DOHH2 (cell line): ENCODE results near the gene SORBS2.
"Not testable (repeated sequence)": the region's sequence is repeated elsewhere in the genome, so short reads cannot be mapped to it uniquely, and the experiment has no call there.

Experiments used
- H3F3A ChIP-seq: fragments of 200-600 bp; sonication (generic), shearing (Covaris generic); 2 replicates; pipeline ENCODE4 v1.6.0; 2016; ENCODE audit warnings: antibody characterized with exemption, mild to moderate bottlenecking; ENCODE audit not compliant: control insufficient read depth, insufficient read depth
- H3K27ac ChIP-seq: fragments of 200-600 bp; sonication (generic); 2 replicates; pipeline ENCODE4 v1.5.1; 2014; ENCODE audit warnings: low read depth, mild to moderate bottlenecking, low read length, moderate library complexity
- H3K27me3 ChIP-seq: fragments of 200-600 bp; sonication (generic); 2 replicates; pipeline ENCODE4 v1.6.1; 2014; ENCODE audit warnings: mild to moderate bottlenecking, low read length, mixed read lengths; ENCODE audit not compliant: control insufficient read depth
- H3K36me3 ChIP-seq: fragments of 200-600 bp; sonication (generic); 2 replicates; pipeline ENCODE4 v1.6.1; 2014; ENCODE audit warnings: mild to moderate bottlenecking, low read length, moderate library complexity, mixed read lengths; ENCODE audit not compliant: control insufficient read depth
- H3K4me1 ChIP-seq: fragments of 200-600 bp; sonication (generic); 2 replicates; pipeline ENCODE4 v1.6.1; 2014; ENCODE audit warnings: mild to moderate bottlenecking, low read length, mixed read lengths; ENCODE audit not compliant: control insufficient read depth
- H3K4me2 ChIP-seq: fragments of 200-600 bp; sonication (generic); 2 replicates; pipeline ENCODE4 v1.6.0; 2014; ENCODE audit warnings: mild to moderate bottlenecking, low read length, moderate library complexity
- H3K4me3 ChIP-seq: fragments of 200-600 bp; sonication (generic); 2 replicates; pipeline ENCODE4 v1.5.1; 2014; ENCODE audit warnings: mild to moderate bottlenecking, low read length, mixed read lengths
- H3K79me2 ChIP-seq: fragments of 200-600 bp; sonication (generic); 2 replicates; pipeline ENCODE4 v1.6.1; 2014; ENCODE audit warnings: mild to moderate bottlenecking, low read length, mixed read lengths; ENCODE audit not compliant: control insufficient read depth
- H3K9me2 ChIP-seq: fragments of 200-600 bp; sonication (generic); replicated peaks from 2 replicates; pipeline ENCODE4 v1.6.1; 2014; ENCODE audit warnings: mild to moderate bottlenecking, low read length, mixed read lengths; ENCODE audit not compliant: control insufficient read depth
- H3K9me3 ChIP-seq: fragments of 200-600 bp; sonication (generic); 2 replicates; pipeline ENCODE4 v1.6.1; 2014; ENCODE audit warnings: antibody characterized with exemption, low read length, mixed read lengths; ENCODE audit not compliant: control insufficient read depth, insufficient read depth
- H4K20me1 ChIP-seq: fragments of 200-600 bp; sonication (generic); 2 replicates; pipeline ENCODE4 v1.6.0; 2014; ENCODE audit warnings: low read depth, mild to moderate bottlenecking, antibody characterized with exemption, low read length, moderate library complexity; ENCODE audit not compliant: control insufficient read depth, insufficient read depth
- CTCF ChIP-seq: fragments of 200-600 bp; sonication (generic); IDR thresholded peaks from one replicate; pipeline ENCODE4 v1.5.1; 2014; ENCODE audit warnings: antibody characterized with exemption, mild to moderate bottlenecking, low read depth, low read length; ENCODE audit not compliant: poor library complexity, severe bottlenecking
- EZH2phosphoT487 ChIP-seq: fragments of 200-600 bp; sonication (generic); IDR thresholded peaks from 2 replicates; pipeline ENCODE4 v1.6.1; 2017; ENCODE audit warnings: borderline replicate concordance, mild to moderate bottlenecking, antibody characterized with exemption, low read length, moderate library complexity, mixed read lengths

SORBS2 gene

GRCh38 chr4:185562531-185562930 lies 249.5 kb downstream of the SORBS2 start:
- no peaks in the 10 kb centered on the region for H3K27me3 ChIP-seq
- TF ChIP-seq EZH2phosphoT487 (no peak), CTCF (no peak)
- no peaks in the 10 kb centered on the region for H3K36me3 ChIP-seq
- H3F3A ChIP-seq: no peaks in the 10 kb centered on the region
- no peaks in the 10 kb centered on the region for H3K79me2 ChIP-seq
- H3K4me2 ChIP-seq: no peak overlapping the region
- H4K20me1 ChIP-seq: no peaks in the 10 kb centered on the region
- no peak overlapping the region for H3K4me3 ChIP-seq
- no peaks in the 10 kb centered on the region for H3K4me1 ChIP-seq
- H3K27ac ChIP-seq: no peak overlapping the region
- H3K9me3 ChIP-seq: no peaks in the 10 kb centered on the region
- no peaks in the 10 kb centered on the region for H3K9me2 ChIP-seq

- no peaks in the 10 kb centered on the region for H3K79me2 ChIP-seq
- H4K20me1 ChIP-seq: no peaks in the 10 kb centered on the region
- no peaks in the 10 kb centered on the region for H3K27me3 ChIP-seq
- no peaks in the 10 kb centered on the region for H3K9me3 ChIP-seq
- H3K4me3 ChIP-seq: no peak overlapping the region
- H3K4me1 ChIP-seq: no peaks in the 10 kb centered on the region
- H3K36me3 ChIP-seq: no peaks in the 10 kb centered on the region
- TF ChIP-seq EZH2phosphoT487 (no peak), CTCF (no peak)
- H3K9me2 ChIP-seq: no peaks in the 10 kb centered on the region
- no peaks in the 10 kb centered on the region for H3F3A ChIP-seq
- H3K4me2 ChIP-seq: no peak overlapping the region
- H3K27ac ChIP-seq: no peak overlapping the region
Measured at GRCh38 chr4:185560316-185560715, 251.7 kb downstream of the SORBS2 start.

- Histone ChIP-seq H3K9me2 (no peaks in the 10 kb centered on the region), H4K20me1 (no peaks in the 10 kb centered on the region), H3K4me2 (no peak overlapping the region), H3F3A (no peaks in the 10 kb centered on the region), H3K36me3 (no peaks in the 10 kb centered on the region), H3K27ac (no peak overlapping the region), H3K4me3 (no peak overlapping the region), H3K27me3 (no peaks in the 10 kb centered on the region), H3K4me1 (no peaks in the 10 kb centered on the region), H3K79me2 (no peaks in the 10 kb centered on the region), H3K9me3 (no peaks in the 10 kb centered on the region)
- no peak for TF ChIP-seq EZH2phosphoT487
- no peak for TF ChIP-seq CTCF
Measured at GRCh38 chr4:185559915-185560281, 252.1 kb downstream of the SORBS2 start.

GRCh38 chr4:185559251-185559914 lies 252.6 kb downstream of the SORBS2 start:
- not testable (repeated sequence) for H3K27ac ChIP-seq, H3K79me2 ChIP-seq, H3K27me3 ChIP-seq, H4K20me1 ChIP-seq, H3K4me2 ChIP-seq, H3K4me1 ChIP-seq, H3K9me2 ChIP-seq, H3K36me3 ChIP-seq, H3K4me3 ChIP-seq, H3K9me3 ChIP-seq, H3F3A ChIP-seq
